ENCODE data around the gene PCSK2. TPM values are rescaled to one million over a fixed set of nuclear protein-coding genes. Genes with fewer than 3 reads are reported as not detected.

The PCSK2 gene
- total RNA-seq, 1 donor from 2014 or later = not detected

GRCh38 chr20:17522528-17522927, 295.7 kb downstream of the PCSK2 start:
- no peak for DNase-seq (ENCODE audit: low spot score)
- Mint-ChIP-seq H3K4me3 (ENCODE audit: low read depth) (no peak overlapping the region), H3K27me3 (ENCODE audit: low read depth) (peaks cover 11% of the 10 kb centered on the region), H3K36me3 (ENCODE audit: low read depth) (no peaks in the 10 kb centered on the region), H3K9me3 (no peaks in the 10 kb centered on the region), H3K4me1 (ENCODE audit: low read depth) (peaks cover 4% of the 10 kb centered on the region), H3K27ac (no peak overlapping the region)
- intact Hi-C loops (cut with micrococcal nuclease) = no loop called here

GRCh38 chr20:17523326-17523725, 296.5 kb downstream of the PCSK2 start:
- DNase-seq (ENCODE audit: low spot score) = no peak
- H3K27me3 Mint-ChIP-seq (ENCODE audit: low read depth) = peaks cover 14% of the 10 kb centered on the region
- no peaks in the 10 kb centered on the region for H3K9me3 Mint-ChIP-seq
- H3K4me3 Mint-ChIP-seq (ENCODE audit: low read depth) = no peak overlapping the region
- H3K27ac Mint-ChIP-seq = no peak overlapping the region
- peaks cover 4% of the 10 kb centered on the region for H3K4me1 Mint-ChIP-seq (ENCODE audit: low read depth)
- intact Hi-C loops (cut with micrococcal nuclease) = no loop called here
- no peaks in the 10 kb centered on the region for H3K36me3 Mint-ChIP-seq (ENCODE audit: low read depth)

GRCh38 chr20:17524560-17524959, 297.7 kb downstream of the PCSK2 start:
- DNase-seq (ENCODE audit: low spot score) = no peak
- Mint-ChIP-seq H3K27me3 (ENCODE audit: low read depth) (peaks cover 17% of the 10 kb centered on the region), H3K4me1 (ENCODE audit: low read depth) (peaks cover 4% of the 10 kb centered on the region), H3K27ac (no peak overlapping the region), H3K36me3 (ENCODE audit: low read depth) (no peaks in the 10 kb centered on the region), H3K4me3 (ENCODE audit: low read depth) (no peak overlapping the region), H3K9me3 (no peaks in the 10 kb centered on the region)
- intact Hi-C loops (cut with micrococcal nuclease) = no loop called here

GRCh38 chr20:17525132-17525531, 298.3 kb downstream of the PCSK2 start:
- H3K27me3 Mint-ChIP-seq (ENCODE audit: low read depth) = peaks cover 19% of the 10 kb centered on the region
- intact Hi-C loops (cut with micrococcal nuclease) = no loop called here

GRCh38 chr20:17525650-17526049, 298.8 kb downstream of the PCSK2 start:
- peaks cover 7% of the 10 kb centered on the region for H3K4me1 Mint-ChIP-seq (ENCODE audit: low read depth)
- H3K27me3 Mint-ChIP-seq (ENCODE audit: low read depth) = peaks cover 21% of the 10 kb centered on the region
- intact Hi-C loops (cut with micrococcal nuclease) = no loop called here
- no peaks in the 10 kb centered on the region for H3K36me3 Mint-ChIP-seq (ENCODE audit: low read depth)
- no peak overlapping the region for H3K27ac Mint-ChIP-seq
- no peak overlapping the region for H3K4me3 Mint-ChIP-seq (ENCODE audit: low read depth)
- DNase-seq (ENCODE audit: low spot score) = no peak
- H3K9me3 Mint-ChIP-seq = no peaks in the 10 kb centered on the region

More at GRCh38 chr20:17525132-17525531, 298.3 kb downstream of the PCSK2 start:
- H3K36me3 Mint-ChIP-seq (ENCODE audit: low read depth) = no peaks in the 10 kb centered on the region
- no peak overlapping the region for H3K4me3 Mint-ChIP-seq (ENCODE audit: low read depth)
- H3K4me1 Mint-ChIP-seq (ENCODE audit: low read depth) = peaks cover 5% of the 10 kb centered on the region
- no peaks in the 10 kb centered on the region for H3K9me3 Mint-ChIP-seq
- no peak for DNase-seq (ENCODE audit: low spot score)
- H3K27ac Mint-ChIP-seq = no peak overlapping the region

GRCh38 chr20:17529586-17529985, 302.7 kb downstream of the PCSK2 start:
- peaks cover 23% of the 10 kb centered on the region for H3K4me1 Mint-ChIP-seq (ENCODE audit: low read depth)
- no peak overlapping the region for H3K27ac Mint-ChIP-seq
- no peak overlapping the region for H3K4me3 Mint-ChIP-seq (ENCODE audit: low read depth)
- H3K36me3 Mint-ChIP-seq (ENCODE audit: low read depth) = no peaks in the 10 kb centered on the region
- intact Hi-C loops (cut with micrococcal nuclease) = no loop called here
- peaks cover 19% of the 10 kb centered on the region for H3K27me3 Mint-ChIP-seq (ENCODE audit: low read depth)
- DNase-seq (ENCODE audit: low spot score) = no peak
- H3K9me3 Mint-ChIP-seq = no peaks in the 10 kb centered on the region

- H3K36me3 Mint-ChIP-seq (ENCODE audit: low read depth) = no peaks in the 10 kb centered on the region
- H3K9me3 Mint-ChIP-seq = no peaks in the 10 kb centered on the region
- peaks cover 19% of the 10 kb centered on the region for H3K27me3 Mint-ChIP-seq (ENCODE audit: low read depth)
- peak overlapping the region; percentile 64 for H3K4me3 Mint-ChIP-seq (ENCODE audit: low read depth)
- DNase-seq (ENCODE audit: low spot score) = no peak
- peaks cover 23% of the 10 kb centered on the region for H3K4me1 Mint-ChIP-seq (ENCODE audit: low read depth)
- peak overlapping the region; percentile 55 for H3K27ac Mint-ChIP-seq
- intact Hi-C loops (cut with micrococcal nuclease) = loop anchor here (1.0 to 10.0 kb wide), 5 partner anchors 24 to 463 kb away; partner anchors contain the start of genes MGME1 and SNX5
Measured at GRCh38 chr20:17530153-17530552, 303.3 kb downstream of the PCSK2 start.

- DNase-seq (ENCODE audit: low spot score) = peak; percentile 55
- Mint-ChIP-seq H3K4me1 (ENCODE audit: low read depth) (peaks cover 22% of the 10 kb centered on the region), H3K27ac (peak within 1 kb of the TSS; percentile 92), H3K27me3 (ENCODE audit: low read depth) (peaks cover 15% of the 10 kb centered on the region), H3K4me3 (ENCODE audit: low read depth) (peak within 1 kb of the TSS; percentile 82), H3K9me3 (no peaks in the 10 kb centered on the region), H3K36me3 (ENCODE audit: low read depth) (no peaks in the 10 kb centered on the region)
- intact Hi-C loops (cut with micrococcal nuclease) = loop anchor here (1.0 to 10.0 kb wide), 5 partner anchors 25 to 462 kb away; partner anchors contain the start of genes MGME1 and SNX5
Measured at GRCh38 chr20:17530716-17531664, 304.1 kb downstream of the PCSK2 start, which contains the start of gene BFSP1. TSS of gene BFSP1 (minus strand) at chr20:17531379. CDS start at chr20:17531329, 50 bp downstream.

GRCh38 chr20:17531665-17532025, 304.8 kb downstream of the PCSK2 start:
- Mint-ChIP-seq H3K36me3 (ENCODE audit: low read depth) (no peaks in the 10 kb centered on the region), H3K27me3 (ENCODE audit: low read depth) (peaks cover 15% of the 10 kb centered on the region), H3K27ac (peak overlapping the region; percentile 92), H3K4me1 (ENCODE audit: low read depth) (peaks cover 23% of the 10 kb centered on the region), H3K9me3 (no peaks in the 10 kb centered on the region), H3K4me3 (ENCODE audit: low read depth) (peak overlapping the region; percentile 82)
- intact Hi-C loops (cut with micrococcal nuclease) = loop anchor here (2.0 to 10.0 kb wide), 4 partner anchors 133 to 461 kb away; partner anchors contain the start of genes MGME1 and SNX5
- DNase-seq (ENCODE audit: low spot score) = no peak

GRCh38 chr20:17533396-17533795, 306.6 kb downstream of the PCSK2 start:
- Mint-ChIP-seq H3K4me1 (ENCODE audit: low read depth) (peaks cover 31% of the 10 kb centered on the region), H3K9me3 (no peaks in the 10 kb centered on the region), H3K36me3 (ENCODE audit: low read depth) (no peaks in the 10 kb centered on the region), H3K27ac (no peak overlapping the region), H3K4me3 (ENCODE audit: low read depth) (no peak overlapping the region), H3K27me3 (ENCODE audit: low read depth) (peaks cover 11% of the 10 kb centered on the region)
- intact Hi-C loops (cut with micrococcal nuclease) = loop anchor here (5.0 to 10.0 kb wide), 3 partner anchors 131 to 431 kb away; partner anchors contain the start of genes MGME1 and SNX5
- DNase-seq (ENCODE audit: low spot score) = peak; percentile 11

- DNase-seq (ENCODE audit: low spot score) = no peak
- intact Hi-C loops (cut with micrococcal nuclease) = loop anchor here (5.0 to 10.0 kb wide), 3 partner anchors 131 to 431 kb away; partner anchors contain the start of genes MGME1 and SNX5
- Mint-ChIP-seq H3K4me3 (ENCODE audit: low read depth) (no peak overlapping the region), H3K27me3 (ENCODE audit: low read depth) (peaks cover 16% of the 10 kb centered on the region), H3K36me3 (ENCODE audit: low read depth) (no peaks in the 10 kb centered on the region), H3K27ac (no peak overlapping the region), H3K4me1 (ENCODE audit: low read depth) (peaks cover 35% of the 10 kb centered on the region), H3K9me3 (no peaks in the 10 kb centered on the region)
Measured at GRCh38 chr20:17534077-17534476, 307.2 kb downstream of the PCSK2 start.

All from activated T-helper 2 cell treated with anti-CD3 and anti-CD28 coated beads, Interferon-gamma antibody, Interleukin-2, Interleukin-4, amounts not matched to agents 10 μg/mL and 5 μg/mL and 100 μg/mL, durations not matched to agents 14 hours and 24 hours and 36 hours (primary cell).